HTERT RPE-1 (cell line): Measurements from ENCODE around the gene FOXR1.
"Not testable (repeated sequence)": the region's sequence is repeated elsewhere in the genome, so short reads cannot be mapped to it uniquely, and the experiment has no call there.

Source experiments
- in situ Hi-C: fragments of 300-500 bp; cut with MboI; formaldehyde crosslinking; loops from 4 replicates; pipeline ENCODE4 v1.14.3; 2020; ENCODE audit warnings: low sequenced_read_pairs

The FOXR1 gene

GRCh38 chr11:118939953-118940598, 31.5 kb upstream of the FOXR1 start:
- in situ Hi-C loops, result no loop called here

GRCh38 chr11:118947091-118947490, 24.5 kb upstream of the FOXR1 start:
- in situ Hi-C loops, result no loop called here

- in situ Hi-C loops, result no loop called here
These were observed 23.6 kb upstream of the FOXR1 start for GRCh38 chr11:118948000-118948399.

GRCh38 chr11:118953265-118953664, 18.3 kb upstream of the FOXR1 start:
- in situ Hi-C loops, result loop anchor here (25.0 kb wide), 1 partner anchor 266 kb away; the partner anchor contains the start of gene TREH

- in situ Hi-C loops, result loop anchor here (25.0 kb wide), 1 partner anchor 267 kb away; the partner anchor contains the start of gene TREH
These were observed 17.6 kb upstream of the FOXR1 start for GRCh38 chr11:118953976-118954375.

GRCh38 chr11:118956094-118956846, 15.3 kb upstream of the FOXR1 start, which contains the start of gene UPK2:
TSS of gene UPK2 (plus strand) at chr11:118956298. CDS start at chr11:118956351, 53 bp downstream.
- in situ Hi-C loops, result loop anchor here (25.0 kb wide), 1 partner anchor 269 kb away; the partner anchor contains the start of gene TREH

GRCh38 chr11:118956847-118957469, 14.6 kb upstream of the FOXR1 start:
- in situ Hi-C loops, result loop anchor here (25.0 kb wide), 1 partner anchor 270 kb away; the partner anchor contains the start of gene TREH

GRCh38 chr11:118957549-118957948, 14.0 kb upstream of the FOXR1 start:
- in situ Hi-C loops, result loop anchor here (25.0 kb wide), 1 partner anchor 270 kb away; the partner anchor contains the start of gene TREH

- in situ Hi-C loops, result loop anchor here (25.0 kb wide), 1 partner anchor 271 kb away; the partner anchor contains the start of gene TREH
These were observed 13.6 kb upstream of the FOXR1 start for GRCh38 chr11:118957968-118958367.

- in situ Hi-C loops, result loop anchor here (25.0 kb wide), 1 partner anchor 271 kb away; the partner anchor contains the start of gene TREH
These were observed 13.0 kb upstream of the FOXR1 start for GRCh38 chr11:118958577-118958976.

GRCh38 chr11:118961189-118961588, 10.4 kb upstream of the FOXR1 start:
- in situ Hi-C loops, result loop anchor here (25.0 kb wide), 1 partner anchor 274 kb away; the partner anchor contains the start of gene TREH

- in situ Hi-C loops, result loop anchor here (25.0 kb wide), 1 partner anchor 274 kb away; the partner anchor contains the start of gene TREH
These were observed 10.0 kb upstream of the FOXR1 start for GRCh38 chr11:118961591-118961990.

- in situ Hi-C loops, result loop anchor here (25.0 kb wide), 1 partner anchor 282 kb away; the partner anchor contains the start of gene TREH
These were observed 2.1 kb upstream of the FOXR1 start for GRCh38 chr11:118969508-118969907.

GRCh38 chr11:118973985-118974384, 2.4 kb downstream of the FOXR1 start:
- in situ Hi-C loops, result loop anchor here (25.0 kb wide), 1 partner anchor 287 kb away; the partner anchor contains the start of gene TREH

GRCh38 chr11:118975771-118976709, 4.5 kb downstream of the FOXR1 start:
- in situ Hi-C loops, result no loop called here

- in situ Hi-C loops, result no loop called here
These were observed 7.9 kb downstream of the FOXR1 start for GRCh38 chr11:118979434-118979833.

- in situ Hi-C loops, result no loop called here
These were observed 8.8 kb downstream of the FOXR1 start for GRCh38 chr11:118980191-118980881.

- in situ Hi-C loops, result not testable (repeated sequence)
These were observed 12.8 kb downstream of the FOXR1 start for GRCh38 chr11:118984337-118984736.

GRCh38 chr11:118984825-118985224, 13.3 kb downstream of the FOXR1 start:
- in situ Hi-C loops, result no loop called here
